ENCODE measurements around the gene CCDC85C. TPM values are rescaled to one million over a fixed set of nuclear protein-coding genes. Genes with fewer than 3 reads are reported as not detected.

Gene CCDC85C
- total RNA-seq, 2 experiments from 2014 or later = 6.8 to 7.9 TPM

GRCh38 chr14:99479906-99480869 is 123.8 kb downstream of the CCDC85C start, which contains the start of gene SETD3:
SETD3 (minus strand) TSS chr14:99480859; CDS start chr14:99465805, 15,054 bp downstream.
- no peak for ATAC-seq
- no peaks in the 10 kb centered on the region for H3K27me3 Mint-ChIP-seq
- H3K9me3 Mint-ChIP-seq = no peaks in the 10 kb centered on the region
- CTCF ChIA-PET = interaction anchor here (1.0 to 1.6 kb wide), 2 partner anchors 11 to 204 kb away, joined by 3 to 5 read pairs; partner anchors contain the start of gene CYP46A1
- H3K4me1 Mint-ChIP-seq (ENCODE audit: low read depth) = peaks cover 54% of the 10 kb centered on the region
- DNase-seq = peak; percentile 64
- H3K36me3 Mint-ChIP-seq (ENCODE audit: low read depth) = no peaks in the 10 kb centered on the region
- intact Hi-C loops (cut with micrococcal nuclease) = no loop called here
- no peak for TF ChIP-seq CTCF (IDR thresholded peaks at IDR 0.05)
- POLR2A ChIA-PET = interaction anchor here (1.0 to 3.4 kb wide), 5 partner anchors 10 to 123 kb away, joined by 3 to 14 read pairs (median 4); no protein-coding TSS in a partner anchor
- peak within 1 kb of the TSS; percentile 96 for H3K4me3 Mint-ChIP-seq
- peak within 1 kb of the TSS; percentile 96 for H3K27ac Mint-ChIP-seq

GRCh38 chr14:99479160-99479905 is 124.7 kb downstream of the CCDC85C start:
- ATAC-seq (no peak), DNase-seq (no peak)
- Mint-ChIP-seq H3K4me1 (ENCODE audit: low read depth) (peaks cover 49% of the 10 kb centered on the region), H3K27ac (peak overlapping the region; percentile 89), H3K36me3 (ENCODE audit: low read depth) (no peaks in the 10 kb centered on the region), H3K4me3 (peak overlapping the region; percentile 88), H3K9me3 (no peaks in the 10 kb centered on the region), H3K27me3 (no peaks in the 10 kb centered on the region)
- intact Hi-C loops (cut with micrococcal nuclease) = no loop called here
- ChIA-PET CTCF (interaction anchor here (0.9 kb wide), 1 partner anchor 87 kb away, joined by 3 read pairs; no protein-coding TSS in a partner anchor), POLR2A (no interaction called here)
- no peak for TF ChIP-seq CTCF (IDR thresholded peaks at IDR 0.05)

GRCh38 chr14:99478128-99478527 is 125.9 kb downstream of the CCDC85C start:
- CTCF ChIA-PET = interaction anchor here (0.9 kb wide), 1 partner anchor 85 kb away, joined by 3 read pairs; no protein-coding TSS in a partner anchor
- ATAC-seq (no peak), DNase-seq (no peak)
- Mint-ChIP-seq H3K4me3 (peak overlapping the region; percentile 16), H3K27ac (no peak overlapping the region), H3K4me1 (ENCODE audit: low read depth) (peaks cover 39% of the 10 kb centered on the region), H3K27me3 (no peaks in the 10 kb centered on the region), H3K9me3 (no peaks in the 10 kb centered on the region), H3K36me3 (ENCODE audit: low read depth) (no peaks in the 10 kb centered on the region)
- POLR2A ChIA-PET = interaction anchor here (0.7 kb wide), 1 partner anchor 103 kb away, joined by 3 read pairs; no protein-coding TSS in a partner anchor
- intact Hi-C loops (cut with micrococcal nuclease) = no loop called here
- TF ChIP-seq CTCF (IDR thresholded peaks at IDR 0.05) = no peak

GRCh38 chr14:99476864-99477263 is 127.1 kb downstream of the CCDC85C start:
- H3K4me1 Mint-ChIP-seq (ENCODE audit: low read depth) = peaks cover 33% of the 10 kb centered on the region
- POLR2A ChIA-PET = interaction anchor here (1.1 kb wide), 1 partner anchor 12 kb away, joined by 3 read pairs; no protein-coding TSS in a partner anchor

More at GRCh38 chr14:99476864-99477263, 127.1 kb downstream of the CCDC85C start:
- DNase-seq (no peak), ATAC-seq (no peak)
- CTCF ChIA-PET = no interaction called here
- intact Hi-C loops (cut with micrococcal nuclease) = no loop called here
- Mint-ChIP-seq H3K27me3 (no peaks in the 10 kb centered on the region), H3K27ac (no peak overlapping the region), H3K9me3 (no peaks in the 10 kb centered on the region), H3K36me3 (ENCODE audit: low read depth) (no peaks in the 10 kb centered on the region), H3K4me3 (no peak overlapping the region)
- TF ChIP-seq CTCF (IDR thresholded peaks at IDR 0.05) = no peak
